ENCODE results near the gene MTMR8. TPM values are rescaled to one million over a fixed set of nuclear protein-coding genes. Genes with fewer than 3 reads are reported as not detected.
A peak's percentile ranks its signal among the peaks of the same experiment; 100 is the strongest.

MTMR8 gene
- 1.6 and 2.1 TPM in 2 replicates for polyA plus RNA-seq (2011; rRNA removed)
- 0.25 and 0.38 TPM in 2 replicates for polyA plus RNA-seq (2012; cell fraction: cytosol; rRNA removed)
- polyA plus RNA-seq (2012; cell fraction: nucleus; rRNA removed): 0.20 and 0.22 TPM in 2 replicates
- 0.88 to 1.4 TPM (median 1.1 TPM) in 3 replicates for polyA plus RNA-seq (2017; fragmentation: RNase III; extraction: RNeasy Plus Mini Kit Qiagen cat#74134 plus additional on column Dnase treatment)
- polyA minus RNA-seq (2011; rRNA and poly(A)+ RNA removed): 2.1 and 5.1 TPM in 2 replicates

DNA sequence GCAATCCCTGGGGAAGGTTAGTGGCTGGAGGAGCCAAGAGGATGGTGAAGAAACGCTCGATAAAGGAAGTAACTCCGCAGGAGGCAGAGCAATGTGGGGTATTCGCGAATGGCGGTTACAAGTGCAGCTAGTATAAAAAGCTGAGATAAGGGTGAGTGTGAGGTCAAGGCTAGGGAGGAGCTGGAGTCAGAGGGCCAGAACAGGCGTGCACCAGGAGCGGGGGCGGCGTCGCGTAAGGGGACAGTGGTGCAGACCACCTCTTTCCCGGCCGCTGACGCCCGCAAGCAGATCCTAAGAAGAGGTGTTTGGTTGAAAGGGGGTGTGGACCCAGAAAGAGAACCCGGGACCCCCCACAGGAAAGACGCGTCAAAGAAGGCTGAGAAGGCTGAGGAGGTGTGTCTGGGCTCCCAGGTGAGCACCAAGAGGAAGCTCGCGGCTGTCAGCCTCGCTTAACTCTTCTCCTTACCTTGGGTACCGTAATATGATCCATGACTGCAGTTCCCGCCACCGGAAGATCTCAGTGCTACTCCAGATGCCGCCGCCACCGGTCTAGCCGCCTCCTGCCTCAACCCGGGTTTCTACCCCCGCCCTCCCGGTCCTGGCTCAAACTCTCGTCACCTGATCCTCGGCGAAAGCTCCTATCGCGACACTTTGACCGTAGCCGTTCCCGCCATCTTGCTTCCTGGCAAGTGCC, at the start of gene MTMR8:
TSS of gene MTMR8 (minus strand) at position 579 of the 694 bp plus-strand sequence. CDS start at position 490, 89 bp downstream.
- Histone ChIP-seq H3K27ac (peak within 1 kb of the TSS; percentile 61 to 81; a peak in 5 of 6 replicates), H3K9me3 (no peaks in the 10 kb centered on the region), H3K4me1 (no peaks in the 10 kb centered on the region), H3K4me2 (peak within 1 kb of the TSS; percentile 87), H3K4me3 (peak within 1 kb of the TSS; percentile 72)
- TF ChIP-seq FOSL2 (IDR thresholded peaks at IDR 0.05) (no peak), FOSL2 (CRISPR knock-in tag; IDR thresholded peaks at IDR 0.05) (no peak), EP300 (IDR thresholded peaks at IDR 0.05) (no peak), CHD2 (IDR thresholded peaks at IDR 0.05; ENCODE audit: low read length, partially characterized antibody) (peak; percentile 91), RARB (CRISPR knock-in tag; IDR thresholded peaks at IDR 0.05) (no peak), MAFK (IDR thresholded peaks at IDR 0.05; ENCODE audit: partially characterized antibody) (no peak), PHF8 (IDR thresholded peaks at IDR 0.05; ENCODE audit: borderline replicate concordance, low read depth) (0 out of 2 replicates have a peak, but pooled peaks have one; percentile 16), RFX5 (IDR thresholded peaks at IDR 0.05) (no peak)
- TF ChIP-seq, protein P1, sequence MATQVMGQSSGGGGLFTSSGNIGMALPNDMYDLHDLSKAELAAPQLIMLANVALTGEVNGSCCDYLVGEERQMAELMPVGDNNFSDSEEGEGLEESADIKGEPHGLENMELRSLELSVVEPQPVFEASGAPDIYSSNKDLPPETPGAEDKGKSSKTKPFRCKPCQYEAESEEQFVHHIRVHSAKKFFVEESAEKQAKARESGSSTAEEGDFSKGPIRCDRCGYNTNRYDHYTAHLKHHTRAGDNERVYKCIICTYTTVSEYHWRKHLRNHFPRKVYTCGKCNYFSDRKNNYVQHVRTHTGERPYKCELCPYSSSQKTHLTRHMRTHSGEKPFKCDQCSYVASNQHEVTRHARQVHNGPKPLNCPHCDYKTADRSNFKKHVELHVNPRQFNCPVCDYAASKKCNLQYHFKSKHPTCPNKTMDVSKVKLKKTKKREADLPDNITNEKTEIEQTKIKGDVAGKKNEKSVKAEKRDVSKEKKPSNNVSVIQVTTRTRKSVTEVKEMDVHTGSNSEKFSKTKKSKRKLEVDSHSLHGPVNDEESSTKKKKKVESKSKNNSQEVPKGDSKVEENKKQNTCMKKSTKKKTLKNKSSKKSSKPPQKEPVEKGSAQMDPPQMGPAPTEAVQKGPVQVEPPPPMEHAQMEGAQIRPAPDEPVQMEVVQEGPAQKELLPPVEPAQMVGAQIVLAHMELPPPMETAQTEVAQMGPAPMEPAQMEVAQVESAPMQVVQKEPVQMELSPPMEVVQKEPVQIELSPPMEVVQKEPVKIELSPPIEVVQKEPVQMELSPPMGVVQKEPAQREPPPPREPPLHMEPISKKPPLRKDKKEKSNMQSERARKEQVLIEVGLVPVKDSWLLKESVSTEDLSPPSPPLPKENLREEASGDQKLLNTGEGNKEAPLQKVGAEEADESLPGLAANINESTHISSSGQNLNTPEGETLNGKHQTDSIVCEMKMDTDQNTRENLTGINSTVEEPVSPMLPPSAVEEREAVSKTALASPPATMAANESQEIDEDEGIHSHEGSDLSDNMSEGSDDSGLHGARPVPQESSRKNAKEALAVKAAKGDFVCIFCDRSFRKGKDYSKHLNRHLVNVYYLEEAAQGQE (IDR thresholded peaks at IDR 0.05): peak; percentile 89
- TF ChIP-seq, protein P2, sequence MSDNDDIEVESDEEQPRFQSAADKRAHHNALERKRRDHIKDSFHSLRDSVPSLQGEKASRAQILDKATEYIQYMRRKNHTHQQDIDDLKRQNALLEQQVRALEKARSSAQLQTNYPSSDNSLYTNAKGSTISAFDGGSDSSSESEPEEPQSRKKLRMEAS (IDR thresholded peaks at IDR 0.05): no peak
- TF ChIP-seq, protein P3, sequence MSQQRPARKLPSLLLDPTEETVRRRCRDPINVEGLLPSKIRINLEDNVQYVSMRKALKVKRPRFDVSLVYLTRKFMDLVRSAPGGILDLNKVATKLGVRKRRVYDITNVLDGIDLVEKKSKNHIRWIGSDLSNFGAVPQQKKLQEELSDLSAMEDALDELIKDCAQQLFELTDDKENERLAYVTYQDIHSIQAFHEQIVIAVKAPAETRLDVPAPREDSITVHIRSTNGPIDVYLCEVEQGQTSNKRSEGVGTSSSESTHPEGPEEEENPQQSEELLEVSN (IDR thresholded peaks at IDR 0.05; ENCODE audit: borderline replicate concordance, low read depth): 0 out of 2 replicates have a peak, but pooled peaks have one; percentile 36
- TF ChIP-seq, protein P4, sequence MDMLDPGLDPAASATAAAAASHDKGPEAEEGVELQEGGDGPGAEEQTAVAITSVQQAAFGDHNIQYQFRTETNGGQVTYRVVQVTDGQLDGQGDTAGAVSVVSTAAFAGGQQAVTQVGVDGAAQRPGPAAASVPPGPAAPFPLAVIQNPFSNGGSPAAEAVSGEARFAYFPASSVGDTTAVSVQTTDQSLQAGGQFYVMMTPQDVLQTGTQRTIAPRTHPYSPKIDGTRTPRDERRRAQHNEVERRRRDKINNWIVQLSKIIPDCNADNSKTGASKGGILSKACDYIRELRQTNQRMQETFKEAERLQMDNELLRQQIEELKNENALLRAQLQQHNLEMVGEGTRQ (IDR thresholded peaks at IDR 0.05): peak; percentile 43; the same call in 1 of the 2 replicates
- WGBS (ENCODE audit: missing lambda C conversion rate): 3% methylated on average over 32 of the region's 40 CpGs
- POLR2A ChIA-PET: interaction anchor here (1.3 kb wide), 1 partner anchor 189 kb away, joined by 5 read pairs; the partner anchor contains the start of gene AMER1
- CTCF ChIA-PET: no interaction called here
- FAIRE-seq (peak; percentile 96), DNase-seq (ENCODE audit: low read depth in 1 of 2, low spot score in 1 of 2) (peak; percentile 54 to 73), ATAC-seq (peak; percentile 96 to 98)

DNA sequence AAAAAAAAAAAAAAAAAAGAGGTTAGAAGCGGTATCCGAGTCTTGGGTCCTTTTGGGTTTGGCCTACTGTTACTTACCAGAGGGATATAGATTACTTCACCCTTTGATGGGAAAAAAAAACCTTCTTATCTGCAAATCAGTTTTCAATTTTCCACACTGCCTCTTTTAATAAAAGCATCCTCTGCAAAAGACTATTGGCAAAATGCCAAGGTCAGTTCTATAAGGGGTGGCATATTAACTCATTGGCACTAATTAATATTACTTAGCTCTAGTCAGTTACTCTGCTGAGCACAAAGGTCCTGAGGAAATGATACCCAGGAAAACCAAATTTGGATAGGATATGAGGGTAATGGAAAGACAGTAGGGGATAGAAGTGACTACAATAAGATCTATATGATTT, 44.3 kb upstream of the MTMR8 start:
- TF ChIP-seq GATA3 (IDR thresholded peaks at IDR 0.05; ENCODE audit: borderline replicate concordance): no peak
- FAIRE-seq: no peak
- CTCF ChIA-PET: no interaction called here

DNA sequence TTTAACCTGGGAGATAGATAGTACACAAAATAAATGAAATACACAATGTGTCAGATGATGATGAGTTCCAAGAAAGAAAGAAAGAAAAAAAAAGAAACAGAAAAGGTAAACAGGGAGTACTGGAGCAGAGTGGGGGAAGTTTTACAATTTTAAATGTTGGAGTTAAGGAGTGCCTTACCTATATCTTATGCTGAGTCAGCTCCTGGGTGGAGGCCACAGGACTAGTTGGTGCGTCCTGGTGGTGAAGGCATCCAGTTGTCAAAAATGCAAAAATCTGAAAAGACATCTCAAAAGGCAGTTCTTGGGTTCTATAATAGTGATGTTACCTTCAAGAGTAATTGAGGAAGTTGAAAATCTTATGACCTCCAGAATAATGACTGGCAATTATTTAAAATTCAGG, 42.4 kb upstream of the MTMR8 start:
- CTCF ChIA-PET: no interaction called here
- POLR2A ChIA-PET: no interaction called here
- no peak for FAIRE-seq

More for the DNA sequence above, 44.3 kb upstream of the MTMR8 start:
- no peak overlapping the region for H3K4me3 ChIP-seq
- H3K27ac ChIP-seq: no peak overlapping the region
- no peak for ATAC-seq
- no peak for DNase-seq (ENCODE audit: low read depth in 1 of 2, low spot score in 1 of 2)
- no peaks in the 10 kb centered on the region for H3K4me1 ChIP-seq
- WGBS (ENCODE audit: missing lambda C conversion rate): 8% methylated on average over 2 of the region's 2 CpGs
- POLR2A ChIA-PET: no interaction called here
- no peaks in the 10 kb centered on the region for H3K9me3 ChIP-seq
- no peak overlapping the region for H3K4me2 ChIP-seq

More for the DNA sequence above, 42.4 kb upstream of the MTMR8 start:
- ATAC-seq (no peak), DNase-seq (ENCODE audit: low read depth in 1 of 2, low spot score in 1 of 2) (no peak)
- WGBS (ENCODE audit: missing lambda C conversion rate): 75% methylated on average over 1 of the region's 1 CpG
- no peak overlapping the region for H3K4me2 ChIP-seq
- no peak overlapping the region for H3K27ac ChIP-seq
- no peak for TF ChIP-seq HOXB5 (CRISPR knock-in tag; IDR thresholded peaks at IDR 0.05)
- TF ChIP-seq BHLHE40 (IDR thresholded peaks at IDR 0.05; ENCODE audit: low read depth, low read length): no peak
- TF ChIP-seq, protein P5, sequence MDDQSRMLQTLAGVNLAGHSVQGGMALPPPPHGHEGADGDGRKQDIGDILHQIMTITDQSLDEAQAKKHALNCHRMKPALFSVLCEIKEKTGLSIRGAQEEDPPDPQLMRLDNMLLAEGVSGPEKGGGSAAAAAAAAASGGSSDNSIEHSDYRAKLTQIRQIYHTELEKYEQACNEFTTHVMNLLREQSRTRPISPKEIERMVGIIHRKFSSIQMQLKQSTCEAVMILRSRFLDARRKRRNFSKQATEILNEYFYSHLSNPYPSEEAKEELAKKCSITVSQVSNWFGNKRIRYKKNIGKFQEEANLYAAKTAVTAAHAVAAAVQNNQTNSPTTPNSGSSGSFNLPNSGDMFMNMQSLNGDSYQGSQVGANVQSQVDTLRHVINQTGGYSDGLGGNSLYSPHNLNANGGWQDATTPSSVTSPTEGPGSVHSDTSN (IDR thresholded peaks at IDR 0.05): no peak
- TF ChIP-seq NPAS2 (CRISPR knock-in tag; IDR thresholded peaks at IDR 0.05; ENCODE audit: borderline replicate concordance): no peak
- TF ChIP-seq MAFK (IDR thresholded peaks at IDR 0.05; ENCODE audit: partially characterized antibody): peak; percentile 38
- no peaks in the 10 kb centered on the region for H3K4me1 ChIP-seq
- no peaks in the 10 kb centered on the region for H3K9me3 ChIP-seq
- no peak overlapping the region for H3K4me3 ChIP-seq

Measured in A549 (cell line).